OCI-LY3 (cell line): Measurements from ENCODE around the gene TFAP2A.

Source experiments
- H2AFZ ChIP-seq: fragments of 200-600, 300-600 bp; shearing (Covaris generic); 2 replicates; pipeline ENCODE4 v1.6.0; 2014; ENCODE audit warnings: antibody characterized with exemption, low read depth, low read length
- H3K27ac ChIP-seq: fragments of 200-600, 300-600 bp; sonication (generic); 2 replicates; pipeline ENCODE4 v1.5.1; 2014; ENCODE audit warnings: mild to moderate bottlenecking, low read length, moderate library complexity, mixed read lengths
- H3K27me3 ChIP-seq: fragments of 200-600, 300-600 bp; sonication (generic); 2 replicates; pipeline ENCODE4 v1.6.1; 2014; ENCODE audit warnings: low read depth, low read length, mixed read lengths
- H3K36me3 ChIP-seq: fragments of 200-600, 300-600 bp; sonication (generic); replicated peaks from 2 replicates; pipeline ENCODE3; 2014; ENCODE audit warnings: low read depth, low read length, mixed read lengths
- H3K4me1 ChIP-seq: fragments of 300-600, 200-600 bp; sonication (generic); 2 replicates; pipeline ENCODE4 v1.6.1; 2014; ENCODE audit warnings: low read length, mixed read lengths
- H3K4me2 ChIP-seq: fragments of 200-600, 300-600 bp; sonication (generic); 2 replicates; pipeline ENCODE4 v1.6.1; 2014; ENCODE audit warnings: low read length, mixed read lengths
- H3K4me3 ChIP-seq: fragments of 300-600, 200-600 bp; sonication (generic); 2 replicates; pipeline ENCODE4 v1.5.1; 2014; ENCODE audit warnings: antibody characterized with exemption, mild to moderate bottlenecking, low read length, moderate library complexity
- H3K79me2 ChIP-seq: fragments of 300-600, 200-600 bp; shearing (Covaris generic); 2 replicates; pipeline ENCODE4 v1.6.1; 2014; ENCODE audit warnings: mild to moderate bottlenecking, low read length, mixed read lengths
- H3K9ac ChIP-seq: fragments of 300-600, 200-600 bp; shearing (Covaris generic); 2 replicates; pipeline ENCODE4 v1.6.0; 2014; ENCODE audit warnings: mild to moderate bottlenecking, low read length, moderate library complexity
- H3K9me3 ChIP-seq: fragments of 200-600, 300-600 bp; shearing (Covaris generic); 2 replicates; pipeline ENCODE4 v1.6.1; 2014; ENCODE audit warnings: low read length, mixed read lengths; ENCODE audit not compliant: insufficient read depth
- H4K20me1 ChIP-seq: fragments of 200-600, 300-600 bp; sonication (generic); 2 replicates; pipeline ENCODE4 v1.6.1; 2016; ENCODE audit warnings: low read length, mixed read lengths; ENCODE audit not compliant: insufficient read depth
- EZH2phosphoT487 ChIP-seq: fragments of 200-600 bp; shearing (Covaris generic); IDR thresholded peaks from 2 replicates; pipeline ENCODE4 v1.6.1; 2018; ENCODE audit warnings: antibody characterized with exemption, mixed run types, low read depth
- TF ChIP-seq, protein P1 (sequence below): fragments of 200-600, 300-600 bp; sonication (generic); IDR thresholded peaks from 2 replicates; pipeline ENCODE4 v1.5.1; 2014; ENCODE audit warnings: antibody characterized with exemption, low read length, low read depth

TFAP2A gene

GRCh38 chr6:10418862-10419748, 4.2 kb upstream of the TFAP2A start:
- Histone ChIP-seq H3K4me1 (peaks cover 8% of the 10 kb centered on the region; the same call in 1 of the 2 replicates), H3K27ac (no peak overlapping the region), H4K20me1 (no peaks in the 10 kb centered on the region), H3K79me2 (no peaks in the 10 kb centered on the region), H3K9me3 (no peaks in the 10 kb centered on the region), H3K36me3 (no peaks in the 10 kb centered on the region), H3K9ac (no peak overlapping the region), H2AFZ (no peak overlapping the region), H3K4me2 (no peak overlapping the region), H3K4me3 (no peak overlapping the region), H3K27me3 (no peaks in the 10 kb centered on the region)
- TF ChIP-seq EZH2phosphoT487: no peak
- TF ChIP-seq, protein P1, sequence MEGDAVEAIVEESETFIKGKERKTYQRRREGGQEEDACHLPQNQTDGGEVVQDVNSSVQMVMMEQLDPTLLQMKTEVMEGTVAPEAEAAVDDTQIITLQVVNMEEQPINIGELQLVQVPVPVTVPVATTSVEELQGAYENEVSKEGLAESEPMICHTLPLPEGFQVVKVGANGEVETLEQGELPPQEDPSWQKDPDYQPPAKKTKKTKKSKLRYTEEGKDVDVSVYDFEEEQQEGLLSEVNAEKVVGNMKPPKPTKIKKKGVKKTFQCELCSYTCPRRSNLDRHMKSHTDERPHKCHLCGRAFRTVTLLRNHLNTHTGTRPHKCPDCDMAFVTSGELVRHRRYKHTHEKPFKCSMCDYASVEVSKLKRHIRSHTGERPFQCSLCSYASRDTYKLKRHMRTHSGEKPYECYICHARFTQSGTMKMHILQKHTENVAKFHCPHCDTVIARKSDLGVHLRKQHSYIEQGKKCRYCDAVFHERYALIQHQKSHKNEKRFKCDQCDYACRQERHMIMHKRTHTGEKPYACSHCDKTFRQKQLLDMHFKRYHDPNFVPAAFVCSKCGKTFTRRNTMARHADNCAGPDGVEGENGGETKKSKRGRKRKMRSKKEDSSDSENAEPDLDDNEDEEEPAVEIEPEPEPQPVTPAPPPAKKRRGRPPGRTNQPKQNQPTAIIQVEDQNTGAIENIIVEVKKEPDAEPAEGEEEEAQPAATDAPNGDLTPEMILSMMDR: no peak

- Histone ChIP-seq H3K4me3 (no peak overlapping the region), H3K9ac (no peak overlapping the region), H3K4me2 (no peak overlapping the region), H3K9me3 (no peaks in the 10 kb centered on the region), H3K27me3 (no peaks in the 10 kb centered on the region), H4K20me1 (no peaks in the 10 kb centered on the region), H2AFZ (no peak overlapping the region), H3K36me3 (no peaks in the 10 kb centered on the region), H3K4me1 (peaks cover 6% of the 10 kb centered on the region; the same call in 1 of the 2 replicates), H3K79me2 (no peaks in the 10 kb centered on the region), H3K27ac (no peak overlapping the region)
- no peak for TF ChIP-seq EZH2phosphoT487
Measured at GRCh38 chr6:10418361-10418861, 3.5 kb upstream of the TFAP2A start.

- no peaks in the 10 kb centered on the region for H3K9me3 ChIP-seq
- TF ChIP-seq, protein P1: no peak
- no peak for TF ChIP-seq EZH2phosphoT487
- H3K79me2 ChIP-seq: no peaks in the 10 kb centered on the region
- H3K36me3 ChIP-seq: no peaks in the 10 kb centered on the region
- no peaks in the 10 kb centered on the region for H3K27me3 ChIP-seq
- H2AFZ ChIP-seq: no peak overlapping the region
- H3K4me3 ChIP-seq: no peak overlapping the region
- no peak overlapping the region for H3K4me2 ChIP-seq
- no peaks in the 10 kb centered on the region for H4K20me1 ChIP-seq
- no peak overlapping the region for H3K9ac ChIP-seq
- no peaks in the 10 kb centered on the region for H3K4me1 ChIP-seq
- H3K27ac ChIP-seq: no peak overlapping the region
Measured at GRCh38 chr6:10417681-10418104, 2.8 kb upstream of the TFAP2A start.

DNA sequence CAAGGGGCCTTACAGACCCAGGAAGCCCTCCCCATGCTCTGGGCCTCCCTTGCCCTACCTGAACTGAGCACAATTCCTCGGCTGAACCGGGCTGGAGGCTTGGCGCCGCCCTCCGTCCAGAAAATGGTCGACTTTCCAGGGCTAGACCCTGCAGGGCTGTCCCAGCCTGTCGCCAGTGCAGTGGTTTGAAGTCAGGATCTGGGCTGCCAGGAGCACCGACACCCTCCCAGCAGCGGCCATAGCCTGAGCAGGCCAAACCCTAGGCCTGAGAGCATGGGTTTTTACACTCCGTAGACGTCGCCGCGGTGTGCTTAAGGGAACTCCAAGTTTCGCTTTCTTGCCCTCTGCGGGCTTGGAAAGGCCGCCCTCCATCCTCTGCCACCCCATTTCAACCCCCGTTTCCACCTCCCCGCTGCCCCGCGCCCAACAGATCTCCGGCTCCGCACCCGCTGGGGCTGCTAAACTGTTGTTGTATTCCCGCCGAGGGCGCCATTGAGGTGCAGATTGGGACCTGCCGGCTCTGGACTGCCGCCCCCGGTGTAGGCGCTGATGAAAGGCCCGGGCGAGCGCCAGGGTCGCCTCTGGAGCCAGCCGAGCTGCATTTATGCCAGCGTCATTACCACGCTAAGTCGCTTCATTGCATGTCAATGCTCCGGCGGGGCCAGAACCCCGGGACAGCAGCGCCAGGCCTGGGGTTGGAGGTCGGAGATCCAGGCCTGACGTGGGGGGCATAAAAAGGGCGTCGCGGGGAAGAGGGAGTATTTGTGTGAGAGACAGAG, 2.2 kb upstream of the TFAP2A start:
- H4K20me1 ChIP-seq: no peaks in the 10 kb centered on the region
- H3K4me1 ChIP-seq: no peaks in the 10 kb centered on the region
- no peak overlapping the region for H3K4me2 ChIP-seq
- no peak for TF ChIP-seq EZH2phosphoT487
- TF ChIP-seq, protein P1: no peak
- no peaks in the 10 kb centered on the region for H3K79me2 ChIP-seq
- no peaks in the 10 kb centered on the region for H3K9me3 ChIP-seq
- no peak overlapping the region for H3K27ac ChIP-seq
- H3K36me3 ChIP-seq: no peaks in the 10 kb centered on the region
- H3K9ac ChIP-seq: no peak overlapping the region
- no peak overlapping the region for H3K4me3 ChIP-seq
- no peak overlapping the region for H2AFZ ChIP-seq
- no peaks in the 10 kb centered on the region for H3K27me3 ChIP-seq
